A549 (cell line): ENCODE measurements around the gene SACM1L. TPM values are rescaled to one million over a fixed set of nuclear protein-coding genes. Genes with fewer than 3 reads are reported as not detected.

Source experiments
- ATAC-seq, 2 experiments: fragments of 200-7000 bp in 1 of 2; fragments of >200 bp in 1 of 2; cut with Nextera tagmentation in 1 of 2; cut with Tn5 transposase in 1 of 2; 3 replicates each; pipeline versions ENCODE4 v1.8.0 to v1.9.1; 2018 to 2020; ENCODE audit warnings: mild to moderate bottlenecking in 1 of 2, moderate library complexity in 1 of 2
- CTCF ChIA-PET: fragments of 300-600 bp; sonication (Branson Sonifier 250); formaldehyde crosslinking; extraction: SDS; loops from one replicate; lab custom pipeline; 2021; ENCODE audit warnings: antibody characterized with exemption, inconsistent platforms; lab: Yijun Ruan, JAX
- POLR2A ChIA-PET: fragments of 350-600 bp; formaldehyde crosslinking; extraction: SDS; loops from one replicate; lab custom pipeline; 2021; ENCODE audit warnings: antibody characterized with exemption, inconsistent platforms; lab: Yijun Ruan, JAX
- DNase-seq, 2 experiments: peaks; one replicate each; pipeline versions ENCODE4 v3.0.0 to v3.0.0-alpha.2; 2011 to 2016; ENCODE audit warnings: low read depth in 1 of 2, low spot score in 1 of 2
- FAIRE-seq: peaks from 2 replicates; lab custom pipeline; 2011; peaks lifted over from hg19 to GRCh38; lab: Jason Lieb, UNC
- H3K27ac ChIP-seq, 2 experiments: fragments of >200 bp; sonication (Bioruptor Twin); formaldehyde crosslinking; 3 replicates each; pipeline ENCODE4 v1.5.1; 2016 to 2017
- H3K4me1 ChIP-seq: fragments of >200 bp; sonication (Bioruptor Twin); formaldehyde crosslinking; 3 replicates; pipeline ENCODE4 v1.6.1; 2016
- H3K4me2 ChIP-seq: fragments of >200 bp; sonication (Bioruptor Twin); formaldehyde crosslinking; 3 replicates; pipeline ENCODE4 v1.6.1; 2016
- H3K4me3 ChIP-seq: fragments of >200 bp; sonication (Bioruptor Twin); formaldehyde crosslinking; 3 replicates; pipeline ENCODE4 v1.5.1; 2016
- H3K9me3 ChIP-seq: fragments of >200 bp; sonication (Bioruptor Twin); formaldehyde crosslinking; 3 replicates; pipeline ENCODE4 v1.6.1; 2016
- BHLHE40 ChIP-seq: IDR thresholded peaks from 2 replicates; pipeline ENCODE4 v1.6.1; 2012; ENCODE audit warnings: low read depth, low read length, inconsistent platforms
- CBX8 ChIP-seq: fragments of 200-600 bp; sonication (generic); IDR thresholded peaks from 2 replicates; pipeline ENCODE4 v1.6.1; 2016
- CHD4 ChIP-seq: fragments of 200-600 bp; sonication (generic); IDR thresholded peaks from 2 replicates; pipeline ENCODE4 v1.6.1; 2016; ENCODE audit warnings: antibody characterized with exemption, mild to moderate bottlenecking, borderline replicate concordance
- EHF ChIP-seq: fragments of 250-450 bp; sonication (Bioruptor Pico); IDR thresholded peaks from 2 replicates; pipeline ENCODE4 v1.5.0; 2020; ENCODE audit warnings: mild to moderate bottlenecking
- EHMT2 ChIP-seq: fragments of 200-600 bp; sonication (generic); IDR thresholded peaks from 2 replicates; pipeline ENCODE4 v1.6.1; 2016; ENCODE audit warnings: antibody characterized with exemption, low read depth, mild to moderate bottlenecking, moderate library complexity
- EP300 ChIP-seq, 2 experiments: fragments of >200 bp; sonication (Bioruptor Twin); formaldehyde crosslinking; IDR thresholded peaks; 2 replicates in 1 of 2; 3 replicates in 1 of 2; pipeline ENCODE4 v1.6.1; 2016 to 2017
- ESRRA ChIP-seq: fragments of 150-350 bp; IDR thresholded peaks from 2 replicates; pipeline ENCODE4 v1.6.1; 2014; ENCODE audit warnings: mild to moderate bottlenecking, low read length, borderline replicate concordance
- FOSB ChIP-seq: fragments of 250-450 bp; sonication (Bioruptor Pico); IDR thresholded peaks from 2 replicates; pipeline ENCODE4 v1.5.0; 2020; ENCODE audit warnings: mild to moderate bottlenecking, moderate library complexity
- FOXS1 ChIP-seq: fragments of 250-450 bp; sonication (Bioruptor Pico); IDR thresholded peaks from 2 replicates; pipeline ENCODE4 v1.5.0; 2020; ENCODE audit warnings: mild to moderate bottlenecking, moderate library complexity
- GATA3 ChIP-seq: IDR thresholded peaks from 2 replicates; pipeline ENCODE4 v1.6.1; 2012; ENCODE audit warnings: borderline replicate concordance
- HES2 ChIP-seq: fragments of >200 bp; sonication (Bioruptor Twin); formaldehyde crosslinking; IDR thresholded peaks from 2 replicates; pipeline ENCODE4 v1.6.1; 2016
- HEYL ChIP-seq: fragments of 250-450 bp; sonication (Bioruptor Pico); IDR thresholded peaks from 2 replicates; pipeline ENCODE4 v1.8.0; 2021; ENCODE audit warnings: mild to moderate bottlenecking, moderate library complexity
- HOXA7 ChIP-seq: fragments of 250-450 bp; sonication (Bioruptor Pico); IDR thresholded peaks from 2 replicates; pipeline ENCODE4 v1.5.0; 2020; ENCODE audit warnings: mild to moderate bottlenecking, moderate library complexity
- JUNB ChIP-seq: fragments of >200 bp; sonication (Bioruptor Twin); formaldehyde crosslinking; IDR thresholded peaks from 2 replicates; pipeline ENCODE4 v1.6.1; 2016
- MAZ ChIP-seq: fragments of 150-350 bp; IDR thresholded peaks from 2 replicates; pipeline ENCODE4 v1.6.1; 2014; ENCODE audit warnings: antibody characterized with exemption, low read depth, low read length, borderline replicate concordance
- MYC ChIP-seq: IDR thresholded peaks from 2 replicates; pipeline ENCODE4 v1.6.1; 2012; ENCODE audit warnings: mild to moderate bottlenecking, inconsistent platforms, low read length, improper control_type of control experiment, borderline replicate concordance
- NFE2L2 ChIP-seq: fragments of 150-350 bp; conservative IDR thresholded peaks from 2 replicates; pipeline ENCODE4 v1.6.1; 2014; ENCODE audit warnings: low read length
- NR3C1 ChIP-seq: fragments of >200 bp; sonication (Bioruptor Twin); formaldehyde crosslinking; IDR thresholded peaks from 3 replicates; pipeline ENCODE4 v1.6.1; 2017
- POLR2AphosphoS2 ChIP-seq: conservative IDR thresholded peaks from 2 replicates; pipeline ENCODE4 v1.6.1; 2012; ENCODE audit warnings: low read length, improper control_type of control experiment, inconsistent platforms
- RAD21 ChIP-seq, 2 experiments: fragments of >200 bp in 1 of 2; sonication (Bioruptor Twin) in 1 of 2; formaldehyde crosslinking in 1 of 2; IDR thresholded peaks in 1 of 2; conservative IDR thresholded peaks in 1 of 2; 2 replicates in 1 of 2; 3 replicates in 1 of 2; pipeline ENCODE4 v1.6.1; 2012 to 2018; ENCODE audit warnings: inconsistent platforms in 1 of 2
- RARB ChIP-seq: fragments of 250-450 bp; sonication (Bioruptor Pico); IDR thresholded peaks from 2 replicates; pipeline ENCODE4 v1.8.0; 2021; ENCODE audit warnings: mild to moderate bottlenecking, moderate library complexity
- SMC3 ChIP-seq: fragments of >200 bp; sonication (Bioruptor Twin); formaldehyde crosslinking; IDR thresholded peaks from 3 replicates; pipeline ENCODE4 v1.6.1; 2018; ENCODE audit warnings: inconsistent platforms
- TP53 ChIP-seq: fragments of 250-450 bp; sonication (Bioruptor Pico); IDR thresholded peaks from 2 replicates; pipeline ENCODE4 v1.5.0; 2021; ENCODE audit warnings: mild to moderate bottlenecking, moderate library complexity
- USF2 ChIP-seq: fragments of 450-650 bp; IDR thresholded peaks from 2 replicates; pipeline ENCODE4 v1.6.1; 2014; ENCODE audit warnings: antibody characterized with exemption
- ZNF302 ChIP-seq: fragments of 250-450 bp; sonication (Bioruptor Pico); IDR thresholded peaks from 2 replicates; pipeline ENCODE4 v1.9.0; 2021; ENCODE audit warnings: inconsistent platforms, mild to moderate bottlenecking, moderate library complexity
- ZSCAN20 ChIP-seq: fragments of 250-450 bp; sonication (Bioruptor Pico); IDR thresholded peaks from 2 replicates; pipeline ENCODE4 v1.8.0; 2022; ENCODE audit warnings: mild to moderate bottlenecking, moderate library complexity
- WGBS: methylation state at CpG from one replicate; pipeline ENCODE4 v1.1.6; 2017; ENCODE audit errors: missing lambda C conversion rate; 5-methylcytosine and 5-hydroxymethylcytosine counted together
- polyA plus RNA-seq, 4 experiments: library from polyadenylated mRNA; depleted of rRNA in 3 of 4; stranded (reverse); fragments of >200 nt; fragmentation: RNase III in 1 of 4; extraction: RNeasy Plus Mini Kit Qiagen cat#74134 plus additional on column Dnase treatment in 1 of 4; gene quantifications; 2 replicates in 3 of 4; 3 replicates in 1 of 4; pipeline ENCODE4 v1.2.3, GENCODE V29; 2011 to 2017
- TF ChIP-seq, protein P1 (sequence below): fragments of 250-450 bp; sonication (Bioruptor Pico); IDR thresholded peaks from 2 replicates; pipeline ENCODE4 v1.5.0; 2020; ENCODE audit warnings: low read depth, mild to moderate bottlenecking, moderate library complexity
- TF ChIP-seq, protein P2 (sequence below): IDR thresholded peaks from 2 replicates; pipeline ENCODE4 v1.6.1; 2012; ENCODE audit warnings: low read depth, borderline replicate concordance

SACM1L gene
- polyA plus RNA-seq, 2 of the 4 experiments (the other 2 are of a cell fraction) = 21.1 to 27.8 TPM

- ChIA-PET CTCF (interaction anchor here (0.6 to 1.3 kb wide), 6 partner anchors 10 to 700 kb away, joined by 3 to 6 read pairs (median 4); no protein-coding TSS in a partner anchor), POLR2A (no interaction called here)
- 96% methylated on average over 10 of the region's 10 CpGs for WGBS
- DNase-seq = no peak
- TF ChIP-seq ZSCAN20 (CRISPR knock-in tag) = no peak
- TF ChIP-seq, protein P1, sequence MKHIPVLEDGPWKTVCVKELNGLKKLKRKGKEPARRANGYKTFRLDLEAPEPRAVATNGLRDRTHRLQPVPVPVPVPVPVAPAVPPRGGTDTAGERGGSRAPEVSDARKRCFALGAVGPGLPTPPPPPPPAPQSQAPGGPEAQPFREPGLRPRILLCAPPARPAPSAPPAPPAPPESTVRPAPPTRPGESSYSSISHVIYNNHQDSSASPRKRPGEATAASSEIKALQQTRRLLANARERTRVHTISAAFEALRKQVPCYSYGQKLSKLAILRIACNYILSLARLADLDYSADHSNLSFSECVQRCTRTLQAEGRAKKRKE (CRISPR knock-in tag) = no peak
- TF ChIP-seq ZNF302 = no peak
- TF ChIP-seq, all 56 proteins: peak for 0
- FAIRE-seq (no peak), ATAC-seq (no peak)
- Histone ChIP-seq H3K4me1 (peaks cover 26% of the 10 kb centered on the region), H3K4me2 (peak overlapping the region; percentile 40; the same call in 2 of the 3 replicates), H3K9me3 (no peaks in the 10 kb centered on the region), H3K27ac (peak overlapping the region; percentile 66 to 84; a peak in 4 of 6 replicates), H3K4me3 (no peak overlapping the region)
These were observed 11.4 kb upstream of the SACM1L start for GRCh38 chr3:45677841-45678240.

GRCh38 chr3:45679805-45680204 is 9.4 kb upstream of the SACM1L start:
- CTCF ChIA-PET = no interaction called here
- TF ChIP-seq TP53 (CRISPR knock-in tag) (no peak), NFE2L2 (no peak), EHF (CRISPR knock-in tag) (no peak), HEYL (CRISPR knock-in tag) (no peak), HOXA7 (no peak), EHMT2 (no peak), USF2 (no peak), ZNF302 (no peak), EP300 (IDR thresholded peaks at IDR 0.05) (no peak), NR3C1 (no peak), POLR2AphosphoS2 (no peak), RARB (CRISPR knock-in tag) (no peak), HES2 (no peak), GATA3 (no peak), JUNB (no peak)
- Histone ChIP-seq H3K4me1 (peaks cover 26% of the 10 kb centered on the region), H3K4me2 (no peak overlapping the region), H3K9me3 (no peaks in the 10 kb centered on the region), H3K27ac (no peak overlapping the region), H3K4me3 (no peak overlapping the region)
- POLR2A ChIA-PET = no interaction called here
- FAIRE-seq = no peak
- ATAC-seq = no peak
- 98% methylated on average over 8 of the region's 8 CpGs for WGBS
- DNase-seq = no peak

DNA sequence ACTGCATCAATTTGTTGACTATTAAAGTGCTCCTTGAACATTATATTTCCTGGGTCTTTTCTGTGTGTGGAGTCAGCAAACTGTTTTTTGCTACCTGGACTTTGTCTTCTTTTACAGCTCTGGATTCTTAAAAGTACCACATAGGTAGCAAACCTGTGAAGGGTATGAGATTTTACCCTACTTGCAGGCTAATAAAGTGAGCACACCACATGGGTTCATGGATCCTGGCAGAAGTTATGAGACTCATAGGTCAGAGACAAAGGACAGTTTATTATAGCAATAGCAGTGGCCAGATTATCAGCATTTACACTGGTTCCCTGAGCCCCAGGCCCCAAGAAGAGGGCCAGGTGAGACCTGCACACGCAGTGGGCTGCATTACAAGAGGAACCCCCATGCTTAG is 8.0 kb upstream of the SACM1L start:
- Histone ChIP-seq H3K4me3 (no peak overlapping the region), H3K4me2 (no peak overlapping the region), H3K27ac (no peak overlapping the region), H3K4me1 (peaks cover 18% of the 10 kb centered on the region), H3K9me3 (no peaks in the 10 kb centered on the region)
- FAIRE-seq = no peak
- DNase-seq = no peak
- no peak for ATAC-seq
- WGBS = no CpG with 5 or more reads among the region's 1 CpG
- TF ChIP-seq MYC (no peak), CBX8 (no peak), CHD4 (no peak), HOXA7 (no peak), RAD21 (conservative IDR thresholded peaks at IDR 0.05 in 1 of 2, IDR thresholded peaks at IDR 0.05 in 1 of 2) (no peak), ZSCAN20 (CRISPR knock-in tag) (no peak), TP53 (CRISPR knock-in tag) (no peak), FOSB (no peak), SMC3 (no peak), EHF (CRISPR knock-in tag) (no peak), NFE2L2 (no peak), HES2 (no peak), BHLHE40 (no peak), ESRRA (no peak), ZNF302 (no peak), MAZ (no peak), FOXS1 (no peak), GATA3 (no peak), USF2 (no peak)
- TF ChIP-seq, protein P2, sequence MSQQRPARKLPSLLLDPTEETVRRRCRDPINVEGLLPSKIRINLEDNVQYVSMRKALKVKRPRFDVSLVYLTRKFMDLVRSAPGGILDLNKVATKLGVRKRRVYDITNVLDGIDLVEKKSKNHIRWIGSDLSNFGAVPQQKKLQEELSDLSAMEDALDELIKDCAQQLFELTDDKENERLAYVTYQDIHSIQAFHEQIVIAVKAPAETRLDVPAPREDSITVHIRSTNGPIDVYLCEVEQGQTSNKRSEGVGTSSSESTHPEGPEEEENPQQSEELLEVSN = no peak
- CTCF ChIA-PET = no interaction called here
- POLR2A ChIA-PET = no interaction called here
